Activated naive CD4-positive, alpha-beta T cell treated with anti-CD3 and anti-CD28 coated beads, Interleukin-2, amount 10 ng/mL, durations not matched to agents 7 days and 5 days (primary cell): ENCODE measurements around the gene ATP6V1A.

ENCODE experiments used
- CTCF ChIA-PET: fragments of 350-600 bp; sonication (Branson Sonifier 250); formaldehyde crosslinking; loops from one replicate; lab custom pipeline; 2021; ENCODE audit warnings: antibody characterized with exemption; lab: Charles Lee
- DNase-seq: peaks from one replicate; pipeline ENCODE4 v3.0.0-alpha.2; 2020
- H3K27ac Mint-ChIP-seq: one replicate; pipeline ENCODE4 v1.8.0; 2021; ENCODE audit warnings: mild to moderate bottlenecking, moderate library complexity, mixed read lengths
- H3K27me3 Mint-ChIP-seq: one replicate; pipeline ENCODE4 v1.8.0; 2021; ENCODE audit warnings: mild to moderate bottlenecking, mixed read lengths
- H3K36me3 Mint-ChIP-seq: one replicate; pipeline ENCODE4 v1.8.0; 2021; ENCODE audit warnings: mixed read lengths
- H3K4me1 Mint-ChIP-seq: one replicate; pipeline ENCODE4 v1.8.0; 2021; ENCODE audit warnings: mixed read lengths
- H3K4me3 Mint-ChIP-seq: one replicate; pipeline ENCODE4 v1.8.0; 2021; ENCODE audit warnings: mild to moderate bottlenecking, moderate library complexity, mixed read lengths
- H3K9me3 Mint-ChIP-seq: one replicate; pipeline ENCODE4 v1.8.0; 2021; ENCODE audit warnings: mixed read lengths

The ATP6V1A gene

GRCh38 chr3:113731694-113732093, 15.1 kb upstream of the ATP6V1A start:
- no peaks in the 10 kb centered on the region for H3K27me3 Mint-ChIP-seq
- H3K27ac Mint-ChIP-seq = no peak overlapping the region
- peaks cover 4% of the 10 kb centered on the region for H3K36me3 Mint-ChIP-seq
- no peak overlapping the region for H3K4me3 Mint-ChIP-seq
- DNase-seq = no peak
- H3K9me3 Mint-ChIP-seq = no peaks in the 10 kb centered on the region
- H3K4me1 Mint-ChIP-seq = peaks cover 15% of the 10 kb centered on the region
- CTCF ChIA-PET = interaction anchor here (1.6 kb wide), 1 partner anchor 13 kb away, joined by 6 read pairs; no protein-coding TSS in a partner anchor

- DNase-seq = peak; percentile 34
- peaks cover 31% of the 10 kb centered on the region for H3K4me1 Mint-ChIP-seq
- H3K27me3 Mint-ChIP-seq = no peaks in the 10 kb centered on the region
Measured at GRCh38 chr3:113736548-113737089, 10.2 kb upstream of the ATP6V1A start.

GRCh38 chr3:113741086-113741485, 5.7 kb upstream of the ATP6V1A start:
- no peak overlapping the region for H3K4me3 Mint-ChIP-seq
- peaks cover 59% of the 10 kb centered on the region for H3K4me1 Mint-ChIP-seq
- H3K36me3 Mint-ChIP-seq = peaks cover 10% of the 10 kb centered on the region
- H3K27ac Mint-ChIP-seq = no peak overlapping the region
- no peak for DNase-seq
- no peaks in the 10 kb centered on the region for H3K27me3 Mint-ChIP-seq
- CTCF ChIA-PET = interaction anchor here (0.9 to 1.4 kb wide), 3 partner anchors 33 to 247 kb away, joined by 3 to 5 read pairs (median 4); no protein-coding TSS in a partner anchor
- no peaks in the 10 kb centered on the region for H3K9me3 Mint-ChIP-seq

More at GRCh38 chr3:113736548-113737089, 10.2 kb upstream of the ATP6V1A start:
- CTCF ChIA-PET = interaction anchor here (0.8 to 3.6 kb wide), 21 partner anchors 9 to 416 kb away, joined by 3 to 50 read pairs (median 4); partner anchors contain the start of genes ATP6V1A, GRAMD1C and NAA50
- no peaks in the 10 kb centered on the region for H3K9me3 Mint-ChIP-seq
- H3K4me3 Mint-ChIP-seq = no peak overlapping the region
- peaks cover 2% of the 10 kb centered on the region for H3K36me3 Mint-ChIP-seq
- H3K27ac Mint-ChIP-seq = no peak overlapping the region

- peaks cover 60% of the 10 kb centered on the region for H3K4me1 Mint-ChIP-seq
- no peak overlapping the region for H3K27ac Mint-ChIP-seq
- H3K27me3 Mint-ChIP-seq = no peaks in the 10 kb centered on the region
- CTCF ChIA-PET = interaction anchor here (0.9 to 1.4 kb wide), 3 partner anchors 32 to 248 kb away, joined by 3 to 5 read pairs (median 4); no protein-coding TSS in a partner anchor
- H3K36me3 Mint-ChIP-seq = peaks cover 12% of the 10 kb centered on the region
- no peak overlapping the region for H3K4me3 Mint-ChIP-seq
- DNase-seq = no peak
- H3K9me3 Mint-ChIP-seq = no peaks in the 10 kb centered on the region
Measured at GRCh38 chr3:113741620-113742019, 5.2 kb upstream of the ATP6V1A start.

GRCh38 chr3:113743006-113743630, 3.7 kb upstream of the ATP6V1A start:
- Mint-ChIP-seq H3K9me3 (no peaks in the 10 kb centered on the region), H3K27ac (peak overlapping the region; percentile 6), H3K4me3 (peak overlapping the region; percentile 97), H3K27me3 (no peaks in the 10 kb centered on the region), H3K4me1 (peaks cover 59% of the 10 kb centered on the region), H3K36me3 (peaks cover 12% of the 10 kb centered on the region)
- CTCF ChIA-PET = no interaction called here
- DNase-seq = no peak

GRCh38 chr3:113744941-113745755, 1.7 kb upstream of the ATP6V1A start:
- Mint-ChIP-seq H3K9me3 (no peaks in the 10 kb centered on the region), H3K27ac (peak overlapping the region; percentile 100), H3K4me1 (peaks cover 66% of the 10 kb centered on the region), H3K27me3 (no peaks in the 10 kb centered on the region), H3K4me3 (peak overlapping the region; percentile 97), H3K36me3 (peaks cover 12% of the 10 kb centered on the region)
- CTCF ChIA-PET = interaction anchor here (0.6 to 3.8 kb wide), 24 partner anchors 10 to 311 kb away, joined by 3 to 50 read pairs (median 4); partner anchors contain the start of genes GRAMD1C, SPICE1 and USF3
- peak; percentile 83 for DNase-seq

GRCh38 chr3:113745756-113746547, 883 bp upstream of the ATP6V1A start, which contains the start of gene NAA50:
Gene NAA50, minus strand, starts transcription at chr3:113746249. Its CDS starts 300 bp downstream, at chr3:113745949.
- H3K27me3 Mint-ChIP-seq = no peaks in the 10 kb centered on the region
- peak; percentile 95 for DNase-seq
- H3K36me3 Mint-ChIP-seq = peaks cover 12% of the 10 kb centered on the region
- H3K4me1 Mint-ChIP-seq = peaks cover 63% of the 10 kb centered on the region
- no peaks in the 10 kb centered on the region for H3K9me3 Mint-ChIP-seq
- H3K4me3 Mint-ChIP-seq = peak within 1 kb of the TSS; percentile 97
- peak within 1 kb of the TSS; percentile 100 for H3K27ac Mint-ChIP-seq
- CTCF ChIA-PET = interaction anchor here (0.6 to 3.8 kb wide), 18 partner anchors 11 to 310 kb away, joined by 3 to 50 read pairs (median 6); partner anchors contain the start of genes GRAMD1C, SPICE1 and USF3

GRCh38 chr3:113747283-113748046, 630 bp downstream of the ATP6V1A start:
- H3K9me3 Mint-ChIP-seq = no peaks in the 10 kb centered on the region
- H3K27me3 Mint-ChIP-seq = no peaks in the 10 kb centered on the region
- peaks cover 10% of the 10 kb centered on the region for H3K36me3 Mint-ChIP-seq
- H3K4me3 Mint-ChIP-seq = peak overlapping the region; percentile 97
- H3K27ac Mint-ChIP-seq = peak overlapping the region; percentile 100
- DNase-seq = peak; percentile 30
- peaks cover 51% of the 10 kb centered on the region for H3K4me1 Mint-ChIP-seq
- CTCF ChIA-PET = interaction anchor here (0.9 to 3.8 kb wide), 3 partner anchors 12 to 308 kb away, joined by 3 to 50 read pairs (median 22); no protein-coding TSS in a partner anchor

- CTCF ChIA-PET = interaction anchor here (0.7 to 1.4 kb wide), 5 partner anchors 10 to 462 kb away, joined by 3 to 5 read pairs (median 3); no protein-coding TSS in a partner anchor
- H3K4me3 Mint-ChIP-seq = no peak overlapping the region
- peaks cover 2% of the 10 kb centered on the region for H3K36me3 Mint-ChIP-seq
- no peak for DNase-seq
- no peaks in the 10 kb centered on the region for H3K27me3 Mint-ChIP-seq
- no peaks in the 10 kb centered on the region for H3K9me3 Mint-ChIP-seq
- peaks cover 25% of the 10 kb centered on the region for H3K4me1 Mint-ChIP-seq
- H3K27ac Mint-ChIP-seq = no peak overlapping the region
Measured at GRCh38 chr3:113751141-113751540, 4.3 kb downstream of the ATP6V1A start.

- Mint-ChIP-seq H3K4me3 (no peak overlapping the region), H3K4me1 (peaks cover 8% of the 10 kb centered on the region), H3K36me3 (peaks cover 3% of the 10 kb centered on the region)
Measured at GRCh38 chr3:113753376-113753985, 6.6 kb downstream of the ATP6V1A start.

GRCh38 chr3:113754494-113755159, 7.8 kb downstream of the ATP6V1A start:
- H3K27me3 Mint-ChIP-seq = no peaks in the 10 kb centered on the region
- H3K4me1 Mint-ChIP-seq = no peaks in the 10 kb centered on the region
- CTCF ChIA-PET = no interaction called here
- H3K4me3 Mint-ChIP-seq = no peak overlapping the region
- no peak for DNase-seq
- H3K9me3 Mint-ChIP-seq = peaks cover 7% of the 10 kb centered on the region
- H3K27ac Mint-ChIP-seq = no peak overlapping the region
- H3K36me3 Mint-ChIP-seq = peaks cover 7% of the 10 kb centered on the region

More at GRCh38 chr3:113753376-113753985, 6.6 kb downstream of the ATP6V1A start:
- Mint-ChIP-seq H3K9me3 (peaks cover 5% of the 10 kb centered on the region), H3K27ac (no peak overlapping the region), H3K27me3 (no peaks in the 10 kb centered on the region)
- CTCF ChIA-PET = no interaction called here
- no peak for DNase-seq
